Lower leg skin (tissue), 3 donors: ENCODE results near the gene SMOC1.

Experiments
- POLR2A ChIP-seq, 2 donors: fragments of 450-650 bp; IDR thresholded peaks; one replicate each; pipeline ENCODE4 v1.6.1; 2016 to 2017; ENCODE audit warnings: antibody characterized with exemption in 2 of 2, mild to moderate bottlenecking in 1 of 2, moderate library complexity in 1 of 2
- TF ChIP-seq, protein P1 (sequence below), 3 donors: fragments of 450-650 bp; IDR thresholded peaks; one replicate each; pipeline ENCODE4 v1.5.1; 2016; ENCODE audit warnings: antibody characterized with exemption in 3 of 3, mild to moderate bottlenecking in 3 of 3, moderate library complexity in 2 of 3

GRCh38 chr14:69906201-69906600 is 27.0 kb downstream of the SMOC1 start:
- TF ChIP-seq, protein P1, sequence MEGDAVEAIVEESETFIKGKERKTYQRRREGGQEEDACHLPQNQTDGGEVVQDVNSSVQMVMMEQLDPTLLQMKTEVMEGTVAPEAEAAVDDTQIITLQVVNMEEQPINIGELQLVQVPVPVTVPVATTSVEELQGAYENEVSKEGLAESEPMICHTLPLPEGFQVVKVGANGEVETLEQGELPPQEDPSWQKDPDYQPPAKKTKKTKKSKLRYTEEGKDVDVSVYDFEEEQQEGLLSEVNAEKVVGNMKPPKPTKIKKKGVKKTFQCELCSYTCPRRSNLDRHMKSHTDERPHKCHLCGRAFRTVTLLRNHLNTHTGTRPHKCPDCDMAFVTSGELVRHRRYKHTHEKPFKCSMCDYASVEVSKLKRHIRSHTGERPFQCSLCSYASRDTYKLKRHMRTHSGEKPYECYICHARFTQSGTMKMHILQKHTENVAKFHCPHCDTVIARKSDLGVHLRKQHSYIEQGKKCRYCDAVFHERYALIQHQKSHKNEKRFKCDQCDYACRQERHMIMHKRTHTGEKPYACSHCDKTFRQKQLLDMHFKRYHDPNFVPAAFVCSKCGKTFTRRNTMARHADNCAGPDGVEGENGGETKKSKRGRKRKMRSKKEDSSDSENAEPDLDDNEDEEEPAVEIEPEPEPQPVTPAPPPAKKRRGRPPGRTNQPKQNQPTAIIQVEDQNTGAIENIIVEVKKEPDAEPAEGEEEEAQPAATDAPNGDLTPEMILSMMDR (IDR thresholded peaks at IDR 0.05) = no peak
- no peak for TF ChIP-seq POLR2A (IDR thresholded peaks at IDR 0.05)
